SK-N-SH (cell line): ENCODE results near the gene LTBP1.

ENCODE experiments used
- CTCF ChIP-seq: fragments of 200-600 bp; sonication (generic); IDR thresholded peaks from 2 replicates; pipeline ENCODE4 v1.6.1; 2017; ENCODE audit warnings: antibody characterized with exemption, mild to moderate bottlenecking, moderate library complexity
- ELF1 ChIP-seq: IDR thresholded peaks from 2 replicates; pipeline ENCODE4 v1.4.0; 2012
- POLR2AphosphoS5 ChIP-seq: IDR thresholded peaks from 2 replicates; pipeline ENCODE4 v1.6.1; 2012; ENCODE audit warnings: low read depth, low read length
- SIN3A ChIP-seq: IDR thresholded peaks from 2 replicates; pipeline ENCODE4 v1.6.1; 2012; ENCODE audit warnings: low read depth, mild to moderate bottlenecking, low read length, moderate library complexity, borderline replicate concordance
- USF1 ChIP-seq: IDR thresholded peaks from 2 replicates; pipeline ENCODE4 v1.4.0; 2012; ENCODE audit warnings: low read depth, borderline replicate concordance
- USF2 ChIP-seq: fragments of 150-350 bp; IDR thresholded peaks from 2 replicates; pipeline ENCODE4 v1.6.1; 2017; ENCODE audit warnings: antibody characterized with exemption, low read length, low read depth, borderline replicate concordance

GRCh38 chr2:33333433-33333832 is 386.7 kb downstream of the LTBP1 start:
- TF ChIP-seq CTCF (no peak), ELF1 (no peak), POLR2AphosphoS5 (no peak), SIN3A (no peak), USF2 (no peak), USF1 (no peak)
